Heart left ventricle (tissue), 16 donors: ENCODE measurements around the gene TBCD. TPM values are rescaled to one million over a fixed set of nuclear protein-coding genes. Genes with fewer than 3 reads are reported as not detected.

Experiments
- ATAC-seq, 4 donors: fragments of 200-7000 bp; cut with Tn5 transposase; one replicate each; pipeline ENCODE4 v1.9.1; 2020 to 2022; ENCODE audit warnings: moderate library complexity in 4 of 4, mild to moderate bottlenecking in 3 of 4, moderate number of reproducible peaks in 1 of 4
- DNase-seq, 5 donors: peaks; one replicate each; pipeline ENCODE4 v3.0.0-alpha.2; 2020
- H3K27ac ChIP-seq, 12 donors: fragments of 200-600 bp; sonication (generic) in 4 of 12; one replicate each; pipeline versions ENCODE4 v1.5.0 to v1.8.0; 2016 to 2022; ENCODE audit warnings: mild to moderate bottlenecking in 2 of 12
- H3K27me3 ChIP-seq, 9 donors: fragments of 200-600 bp; sonication (generic) in 2 of 9; one replicate each; pipeline versions ENCODE4 v1.5.1 to v1.8.0; 2016 to 2022; ENCODE audit warnings: mild to moderate bottlenecking in 3 of 9
- H3K36me3 ChIP-seq, 9 donors: fragments of 200-600 bp; sonication (generic) in 2 of 9; one replicate each; pipeline versions ENCODE4 v1.5.0 to v1.8.0; 2018 to 2022; ENCODE audit warnings: mild to moderate bottlenecking in 2 of 9
- H3K4me1 ChIP-seq, 12 donors: fragments of 200-600 bp; sonication (generic) in 4 of 12; one replicate each; pipeline versions ENCODE4 v1.5.0 to v1.8.0; 2016 to 2022; ENCODE audit warnings: mild to moderate bottlenecking in 3 of 12
- H3K4me3 ChIP-seq, 12 donors: fragments of 200-600 bp; sonication (generic) in 4 of 12; one replicate each; pipeline versions ENCODE4 v1.5.0 to v1.8.0; 2017 to 2022; ENCODE audit warnings: mild to moderate bottlenecking in 9 of 12, moderate library complexity in 4 of 12
- H3K9me3 ChIP-seq, 12 donors: fragments of 200-600 bp; sonication (generic) in 4 of 12; one replicate each; pipeline versions ENCODE4 v1.5.0 to v1.8.0; 2016 to 2022; ENCODE audit warnings: mild to moderate bottlenecking in 1 of 12
- POLR2A ChIP-seq, 2 donors: fragments of 450-650 bp; IDR thresholded peaks; one replicate each; pipeline ENCODE4 v1.6.1; 2017; ENCODE audit warnings: antibody characterized with exemption in 2 of 2, mild to moderate bottlenecking in 2 of 2, moderate library complexity in 2 of 2
- WGBS, 4 donors: extraction: QIAGEN DNeasy Blood & Tissue Kit in 2 of 4; methylation state at CpG; one replicate each; pipeline versions ENCODE4 v1.1.5 to v1.1.7; 2013 to 2018; 5-methylcytosine and 5-hydroxymethylcytosine counted together
- intact Hi-C, 10 donors: fragments of 100-400 bp; cut with DNase I; formaldehyde crosslinking; loops; one replicate each; pipeline versions ENCODE4 v1.11.1 to v1.14.2; 2022
- polyA plus RNA-seq, 2 donors: library from polyadenylated mRNA; stranded (reverse); fragments of 200-250 nt; gene quantifications; one replicate each; pipeline ENCODE4 v1.2.3, GENCODE V29; 2013
- total RNA-seq, 9 donors: library from RNA; depleted of rRNA in 2 of 9; stranded (reverse); fragments of >200 nt in 2 of 9; fragmentation: NEBNext Ultra II Directional in 3 of 9; extraction: Animal tissue kit (Norgen Biotek cat#: 25700) in 3 of 9; gene quantifications; one replicate each; pipeline versions ENCODE4 v1.1.0 to v1.2.4, GENCODE V29; 2016 to 2023
- TF ChIP-seq, protein P1 (sequence below), 12 donors: fragments of 200-600 bp; sonication (generic) in 4 of 12; IDR thresholded peaks; one replicate each; pipeline versions ENCODE4 v1.5.0 to v1.8.0; 2018 to 2022; ENCODE audit warnings: antibody characterized with exemption in 12 of 12, mild to moderate bottlenecking in 5 of 12
- donor health status: ischemic (EF 13 %, LVEDD 7.1; RV severe dilation, severe dysfunction).
- donor health status: healthy with polysubstance abuse.
- donor health status: DM: no; HTN: yes; CAD: no.
- donor health status: DM: no; HTN: no; CAD: no.
- donor health status: ischemic (EF 25% LVEDD 6.9; RV normal size, moderate dysfunction).
- donor health status: ischemic (EF 25% LVEDD 5.7; RV mildly dilated, moderate dysfunction).
- donor health status: healthy.
- donor health status: DM: yes; HTN: yes; CAD: no.
- donor health status: ischemic (EF 35%, LVEDD 5.7; RV mildly dilated, moderate dysfunction).
- donor health status: nonischemic (EF 11% LVEDD 7.7; RV severe dilation, severe dysfunction).
- donor health status: DM: yes; HTN: yes; CAD: no.
- donor health status: PGD.
- donor health status: ischemic (EF 29% LVEDD 5.4; RV normal size, mild dysfunction).
- donor health status: nonischemic (EF 23%, LVEDD 6.1; RV moderate dilation, normal function).

TBCD gene
- total and polyA plus RNA-seq, 11 donors = 36.9 to 98.4 (median 58.5) TPM

DNA sequence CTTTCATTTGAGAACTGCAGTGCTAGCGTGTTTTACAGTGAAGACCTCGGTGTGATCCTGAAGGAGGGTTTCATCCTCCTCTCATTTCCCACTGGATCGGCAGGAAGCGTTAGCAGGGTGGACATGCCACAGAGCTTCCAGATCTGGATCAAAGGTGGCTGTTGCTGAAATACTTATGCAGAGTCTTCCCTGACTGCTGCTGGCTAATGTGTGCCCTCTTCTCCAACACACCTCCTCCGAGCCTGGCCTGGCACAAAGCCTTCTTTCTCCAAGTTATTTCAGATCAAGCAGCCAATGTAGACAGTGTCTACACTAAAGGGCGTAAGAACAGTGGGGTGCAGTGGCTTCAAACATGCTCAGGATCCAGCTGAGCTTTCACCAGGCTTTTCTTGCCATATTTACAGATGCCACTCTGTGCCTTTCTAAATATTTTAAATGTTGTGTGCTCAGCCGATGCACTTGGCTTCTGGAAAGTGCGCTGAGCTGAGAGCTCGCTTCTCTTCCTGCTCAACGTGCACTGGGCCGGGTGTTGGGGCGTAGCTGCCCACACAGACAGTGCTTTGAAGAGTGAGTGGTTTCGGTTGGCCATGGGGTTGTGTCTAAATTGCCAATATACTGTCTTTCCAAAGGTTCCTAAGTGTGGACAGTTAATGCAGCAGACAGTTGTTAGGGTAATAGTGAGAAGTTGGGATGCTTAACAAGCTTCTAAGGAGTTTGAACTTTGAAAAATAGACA, 85.9 kb downstream of the TBCD start:
- intact Hi-C loops = no loop called here
- H3K4me1 ChIP-seq = peaks cover 4 to 41% (median 18%) of the 10 kb centered on the region in 12 donors
- H3K27ac ChIP-seq = peak overlapping the region; percentile 12 to 76 (median 63)
- H3K4me3 ChIP-seq = peak overlapping the region in 2 of 12 donors; percentile 0 to 7
- no peak for DNase-seq
- H3K27me3 ChIP-seq = no peaks in the 10 kb centered on the region
- WGBS, 4 donors = 60 to 71% (median 66%) methylated on average over 13 of the region's 13 CpGs
- TF ChIP-seq POLR2A (IDR thresholded peaks at IDR 0.05) = no peak
- TF ChIP-seq, protein P1, sequence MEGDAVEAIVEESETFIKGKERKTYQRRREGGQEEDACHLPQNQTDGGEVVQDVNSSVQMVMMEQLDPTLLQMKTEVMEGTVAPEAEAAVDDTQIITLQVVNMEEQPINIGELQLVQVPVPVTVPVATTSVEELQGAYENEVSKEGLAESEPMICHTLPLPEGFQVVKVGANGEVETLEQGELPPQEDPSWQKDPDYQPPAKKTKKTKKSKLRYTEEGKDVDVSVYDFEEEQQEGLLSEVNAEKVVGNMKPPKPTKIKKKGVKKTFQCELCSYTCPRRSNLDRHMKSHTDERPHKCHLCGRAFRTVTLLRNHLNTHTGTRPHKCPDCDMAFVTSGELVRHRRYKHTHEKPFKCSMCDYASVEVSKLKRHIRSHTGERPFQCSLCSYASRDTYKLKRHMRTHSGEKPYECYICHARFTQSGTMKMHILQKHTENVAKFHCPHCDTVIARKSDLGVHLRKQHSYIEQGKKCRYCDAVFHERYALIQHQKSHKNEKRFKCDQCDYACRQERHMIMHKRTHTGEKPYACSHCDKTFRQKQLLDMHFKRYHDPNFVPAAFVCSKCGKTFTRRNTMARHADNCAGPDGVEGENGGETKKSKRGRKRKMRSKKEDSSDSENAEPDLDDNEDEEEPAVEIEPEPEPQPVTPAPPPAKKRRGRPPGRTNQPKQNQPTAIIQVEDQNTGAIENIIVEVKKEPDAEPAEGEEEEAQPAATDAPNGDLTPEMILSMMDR (IDR thresholded peaks at IDR 0.05) = no peak
- ATAC-seq = peak in 1 of 4 donors; percentile 8
- H3K9me3 ChIP-seq = no peaks in the 10 kb centered on the region
- H3K36me3 ChIP-seq = peaks cover 0 to 8% (median 5%) of the 10 kb centered on the region in 9 donors

DNA sequence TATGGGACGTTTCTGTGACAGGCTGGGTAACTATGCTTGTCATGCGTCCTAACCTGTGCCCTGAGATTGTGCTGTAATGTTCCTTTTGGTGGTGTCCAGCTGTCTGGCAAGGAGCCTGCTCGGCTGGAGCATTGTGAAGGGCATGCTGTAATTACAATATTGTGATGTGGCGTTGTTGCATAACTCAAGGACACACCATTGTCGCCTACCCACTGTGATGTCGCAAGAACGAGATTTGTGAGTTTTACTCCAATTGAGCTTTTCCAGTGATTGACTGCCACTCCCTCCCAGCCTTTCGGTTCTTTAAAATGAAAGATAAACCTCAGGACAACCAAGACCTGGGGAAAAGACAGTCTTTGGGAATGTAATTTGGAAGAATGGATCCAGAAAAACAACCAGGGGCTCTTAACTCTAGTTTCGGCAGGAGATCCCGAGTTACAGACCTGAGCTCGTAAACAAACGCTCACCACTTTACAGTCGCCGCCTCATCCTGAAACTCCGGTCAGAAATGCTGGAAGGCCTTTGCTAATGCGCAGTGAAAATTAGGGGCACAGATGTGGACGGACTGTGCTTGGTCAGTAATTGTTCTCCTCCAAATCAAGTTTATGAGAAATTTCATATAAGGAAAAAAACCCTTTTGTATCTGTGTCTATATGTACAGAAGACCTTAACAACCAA, 86.7 kb downstream of the TBCD start:
- peaks cover 0 to 4% (median 1%) of the 10 kb centered on the region in 9 donors for H3K36me3 ChIP-seq
- H3K27ac ChIP-seq = peak overlapping the region in 10 of 12 donors; percentile 12 to 76 (median 66)
- TF ChIP-seq, protein P1 (IDR thresholded peaks at IDR 0.05) = no peak
- peak in 1 of 2 donors; percentile 5 for TF ChIP-seq POLR2A (IDR thresholded peaks at IDR 0.05)
- intact Hi-C loops = no loop called here
- peaks cover 4 to 41% (median 18%) of the 10 kb centered on the region in 12 donors for H3K4me1 ChIP-seq
- no peaks in the 10 kb centered on the region for H3K9me3 ChIP-seq
- H3K4me3 ChIP-seq = peak overlapping the region in 1 of 12 donors; percentile 12
- WGBS, 4 donors = 64 to 75% (median 68%) methylated on average over 17 of the region's 17 CpGs
- DNase-seq (peak in 3 of 5 donors; percentile 48 to 72 (median 57)), ATAC-seq (peak; percentile 62 to 77 (median 69))
- no peaks in the 10 kb centered on the region for H3K27me3 ChIP-seq

DNA sequence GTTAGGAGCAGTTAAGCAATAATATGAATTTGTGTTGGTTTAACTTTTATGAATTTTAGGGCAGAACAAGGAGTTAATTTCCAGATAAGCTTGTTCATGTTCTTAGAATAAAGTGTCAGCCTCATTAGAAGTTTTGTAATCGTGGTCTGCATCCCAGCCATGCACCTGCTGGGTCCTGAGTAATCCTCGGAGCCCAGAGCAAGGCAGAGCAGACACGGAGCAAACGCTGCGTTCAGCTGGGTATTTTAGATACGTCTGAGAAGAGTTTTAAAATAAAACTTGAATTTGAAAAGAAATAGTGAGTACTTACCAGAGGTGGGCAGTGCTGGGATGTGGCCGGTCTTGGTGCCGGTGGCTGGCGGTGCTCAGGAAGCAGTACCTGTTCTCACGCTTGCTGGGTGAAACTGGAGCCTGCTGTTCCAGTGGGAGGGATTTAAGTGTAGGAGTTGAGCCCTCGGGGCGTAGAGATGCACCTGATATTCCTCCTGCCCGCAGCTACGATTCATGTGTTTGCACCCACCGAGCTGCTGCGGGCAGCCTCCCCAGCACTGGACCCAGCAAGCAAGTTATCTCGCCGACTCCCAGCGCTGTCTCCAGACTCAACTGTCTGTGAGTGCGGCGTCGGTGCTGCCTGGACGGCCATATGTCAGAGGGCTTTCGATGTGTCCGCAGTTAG, 87.9 kb downstream of the TBCD start, which contains the start of gene ZNF750:
ZNF750 (minus strand) TSS at position 406 of the 676 bp plus-strand sequence. CDS start 7,568 bp downstream, outside the sequence.
- ATAC-seq = no peak
- intact Hi-C loops = loop anchor here in 1 of 10 donors (5.0 kb wide), 1 partner anchor 57 kb away; no protein-coding TSS in a partner anchor
- H3K27me3 ChIP-seq = no peaks in the 10 kb centered on the region
- H3K9me3 ChIP-seq = no peaks in the 10 kb centered on the region
- no peak within 1 kb of the TSS for H3K4me3 ChIP-seq
- DNase-seq = no peak
- H3K27ac ChIP-seq = peak within 1 kb of the TSS in 6 of 12 donors; percentile 25 to 76 (median 67)
- H3K36me3 ChIP-seq = no peaks in the 10 kb centered on the region
- TF ChIP-seq POLR2A (IDR thresholded peaks at IDR 0.05) = no peak
- TF ChIP-seq, protein P1 (IDR thresholded peaks at IDR 0.05) = no peak
- WGBS, 4 donors = 92 to 93% (median 93%) methylated on average over 23 to 25 of the region's 25 CpGs
- H3K4me1 ChIP-seq = peaks cover 4 to 42% (median 18%) of the 10 kb centered on the region in 12 donors
